ENCODE data around the gene ARG2. TPM values are rescaled to one million over a fixed set of nuclear protein-coding genes. Genes with fewer than 3 reads are reported as not detected.

ARG2 gene
- total and polyA plus RNA-seq, 10 of the 15 experiments (the other 5 are each of a cell fraction or from before 2014, with no cell fraction given), result 0.48 to 7.8 (median 1.1) TPM

GRCh38 chr14:67630938-67631337 lies 11.2 kb downstream of the ARG2 start:
- no peaks in the 10 kb centered on the region for H3K27me3 ChIP-seq (replicated peaks in 1 of 2; ENCODE audit: control insufficient read depth in 2 of 2, insufficient read depth in 2 of 2, low read length in 1 of 2)
- WGBS (ENCODE audit: insufficient coverage, insufficient replicate concordance, low lambda C conversion rate, missing lambda C conversion rate), result 38% methylated on average over 5 of the region's 5 CpGs
- in situ Hi-C loops (cut with MboI), result no loop called here
- H3K4me1 ChIP-seq (ENCODE audit: control insufficient read depth, insufficient read depth, low read length), result no peaks in the 10 kb centered on the region
- no peak overlapping the region for H3K4me2 ChIP-seq (ENCODE audit: control insufficient read depth, insufficient read depth)
- RAD21 ChIA-PET (ENCODE audit: unreplicated experiment), result interaction anchor here (0.5 kb wide), 1 partner anchor 200 kb away, joined by 3 read pairs; no protein-coding TSS in a partner anchor
- no peaks in the 10 kb centered on the region for H3K36me3 ChIP-seq (ENCODE audit: control insufficient read depth in 2 of 2, insufficient read depth in 2 of 2, low read length in 1 of 2)
- POLR2A ChIA-PET, result interaction anchor here (0.9 kb wide), 1 partner anchor 11 kb away, joined by 5 read pairs; no protein-coding TSS in a partner anchor
- intact Hi-C loops (cut with micrococcal nuclease; ENCODE audit: unreplicated experiment), result no loop called here
- FAIRE-seq (no peak), ATAC-seq (no peak), DNase-seq (ENCODE audit: low read depth, low spot score) (no peak)
- H3K9ac ChIP-seq (ENCODE audit: control insufficient read depth, insufficient read depth, low read length), result no peak overlapping the region
- no peaks in the 10 kb centered on the region for H3K9me3 ChIP-seq (replicated peaks; ENCODE audit: control insufficient read depth, insufficient read depth, low read length)
- H3K79me2 ChIP-seq (ENCODE audit: control insufficient read depth, insufficient read depth, low read length), result no peaks in the 10 kb centered on the region
- H4K20me1 ChIP-seq (ENCODE audit: control insufficient read depth, insufficient read depth), result no peaks in the 10 kb centered on the region
- no peak overlapping the region for H2AFZ ChIP-seq (ENCODE audit: control insufficient read depth, low read depth, low read length)
- BruUV-seq (replicated peaks), result no TSS peak
- H3K4me3 ChIP-seq, result no peak overlapping the region
- CTCF ChIA-PET, result interaction anchor here (0.8 to 1.6 kb wide), 3 partner anchors 21 to 77 kb away, joined by 3 to 6 read pairs (median 3); no protein-coding TSS in a partner anchor
- SMC1A ChIA-PET (ENCODE audit: uncharacterized antibody, unreplicated experiment), result interaction anchor here (1.0 to 1.5 kb wide), 5 partner anchors 10 to 74 kb away, joined by 3 to 7 read pairs (median 3); no protein-coding TSS in a partner anchor
- no peak overlapping the region for H3K27ac ChIP-seq (ENCODE audit: control insufficient read depth, insufficient read depth)
- TF ChIP-seq BRCA1 (IDR thresholded peaks at IDR 0.05; ENCODE audit: low read depth, low read length), result no peak
- no peak for TF ChIP-seq RAD51 (IDR thresholded peaks at IDR 0.05)
- no peak for TF ChIP-seq KAT2A (conservative IDR thresholded peaks at IDR 0.05; ENCODE audit: control insufficient read depth, low read depth, low read length)
- no peak for TF ChIP-seq ZNF217 (IDR thresholded peaks at IDR 0.05)
- no peak for TF ChIP-seq NR2C2 (IDR thresholded peaks at IDR 0.05; ENCODE audit: borderline replicate concordance, control insufficient read depth, insufficient read length, low read depth)
- no peak for TF ChIP-seq BCLAF1 (IDR thresholded peaks at IDR 0.05)
- TF ChIP-seq ZNF592 (IDR thresholded peaks at IDR 0.05), result no peak
- TF ChIP-seq SIN3A (IDR thresholded peaks at IDR 0.05; ENCODE audit: low read depth, low read length), result no peak
- TF ChIP-seq KLF5 (IDR thresholded peaks at IDR 0.05; ENCODE audit: partially characterized antibody), result no peak
- TF ChIP-seq EP300 (IDR thresholded peaks at IDR 0.05; ENCODE audit: borderline replicate concordance in 1 of 2, control insufficient read depth in 1 of 2, low read depth in 2 of 2, low read length in 2 of 2), result no peak
- no peak for TF ChIP-seq SIX5 (IDR thresholded peaks at IDR 0.05; ENCODE audit: low read depth, low read length, severe bottlenecking)
- no peak for TF ChIP-seq PAX5 (IDR thresholded peaks at IDR 0.05; ENCODE audit: borderline replicate concordance, low read depth, low read length)
- no peak for TF ChIP-seq MEF2B (IDR thresholded peaks at IDR 0.05; ENCODE audit: partially characterized antibody, poor library complexity, severe bottlenecking)
- no peak for TF ChIP-seq CBX5 (IDR thresholded peaks at IDR 0.05; ENCODE audit: low read depth)
- TF ChIP-seq WRNIP1 (IDR thresholded peaks at IDR 0.05; ENCODE audit: borderline replicate concordance, low read depth, low read length), result no peak
